HG03108 (cell line): Measurements from ENCODE around the gene TMEM204.

Source experiments
- ATAC-seq: cut with Tn5 transposase; IDR thresholded peaks from one replicate; pipeline ENCODE4 v1.9.1; 2021; ENCODE audit warnings: moderate library complexity; ENCODE audit not compliant: unreplicated experiment

The TMEM204 gene

GRCh38 chr16:1518626-1519135, 14.8 kb upstream of the TMEM204 start:
- ATAC-seq: no peak

- ATAC-seq: no peak
Measured at GRCh38 chr16:1519831-1520230, 13.6 kb upstream of the TMEM204 start.

GRCh38 chr16:1520461-1520860, 13.0 kb upstream of the TMEM204 start:
- no peak for ATAC-seq

GRCh38 chr16:1523581-1524245, 9.8 kb upstream of the TMEM204 start:
- no peak for ATAC-seq

- ATAC-seq: no peak
Measured at GRCh38 chr16:1524366-1524765, 9.1 kb upstream of the TMEM204 start.

GRCh38 chr16:1525871-1526607, 7.4 kb upstream of the TMEM204 start:
- ATAC-seq: no peak

GRCh38 chr16:1526608-1527555, 6.6 kb upstream of the TMEM204 start:
- ATAC-seq: no peak

- no peak for ATAC-seq
Measured at GRCh38 chr16:1527836-1528811, 5.3 kb upstream of the TMEM204 start.

GRCh38 chr16:1528921-1529537, 4.4 kb upstream of the TMEM204 start:
- ATAC-seq: no peak

- ATAC-seq: no peak
Measured at GRCh38 chr16:1530349-1530882, 3.0 kb upstream of the TMEM204 start.

GRCh38 chr16:1530883-1531637, 2.4 kb upstream of the TMEM204 start:
- no peak for ATAC-seq

- ATAC-seq: no peak
Measured at GRCh38 chr16:1531638-1531910, 1.9 kb upstream of the TMEM204 start.

GRCh38 chr16:1532081-1532760, 1.2 kb upstream of the TMEM204 start:
- no peak for ATAC-seq

- no peak for ATAC-seq
Measured at GRCh38 chr16:1532771-1533170, 695 bp upstream of the TMEM204 start.

- no peak for ATAC-seq
Measured at GRCh38 chr16:1534021-1535020, 855 bp downstream of the TMEM204 start.

- ATAC-seq: no peak
Measured at GRCh38 chr16:1535391-1536291, 2.2 kb downstream of the TMEM204 start.
